ENCODE measurements around the gene NOD1.

NOD1 gene

GRCh38 chr7:30479202-30480120, 877 bp upstream of the NOD1 start:
- TF ChIP-seq, protein P1, sequence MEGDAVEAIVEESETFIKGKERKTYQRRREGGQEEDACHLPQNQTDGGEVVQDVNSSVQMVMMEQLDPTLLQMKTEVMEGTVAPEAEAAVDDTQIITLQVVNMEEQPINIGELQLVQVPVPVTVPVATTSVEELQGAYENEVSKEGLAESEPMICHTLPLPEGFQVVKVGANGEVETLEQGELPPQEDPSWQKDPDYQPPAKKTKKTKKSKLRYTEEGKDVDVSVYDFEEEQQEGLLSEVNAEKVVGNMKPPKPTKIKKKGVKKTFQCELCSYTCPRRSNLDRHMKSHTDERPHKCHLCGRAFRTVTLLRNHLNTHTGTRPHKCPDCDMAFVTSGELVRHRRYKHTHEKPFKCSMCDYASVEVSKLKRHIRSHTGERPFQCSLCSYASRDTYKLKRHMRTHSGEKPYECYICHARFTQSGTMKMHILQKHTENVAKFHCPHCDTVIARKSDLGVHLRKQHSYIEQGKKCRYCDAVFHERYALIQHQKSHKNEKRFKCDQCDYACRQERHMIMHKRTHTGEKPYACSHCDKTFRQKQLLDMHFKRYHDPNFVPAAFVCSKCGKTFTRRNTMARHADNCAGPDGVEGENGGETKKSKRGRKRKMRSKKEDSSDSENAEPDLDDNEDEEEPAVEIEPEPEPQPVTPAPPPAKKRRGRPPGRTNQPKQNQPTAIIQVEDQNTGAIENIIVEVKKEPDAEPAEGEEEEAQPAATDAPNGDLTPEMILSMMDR (conservative IDR thresholded peaks at IDR 0.05), result no peak
- peak overlapping the region; percentile 86 for H3K27ac ChIP-seq

- TF ChIP-seq, protein P1 (conservative IDR thresholded peaks at IDR 0.05), result peak; percentile 17; the same call in 1 of the 2 replicates
- peak overlapping the region; percentile 86 for H3K27ac ChIP-seq
These were observed 2.0 kb downstream of the NOD1 start for GRCh38 chr7:30476459-30477145.

- TF ChIP-seq, protein P1 (conservative IDR thresholded peaks at IDR 0.05), result no peak
- peak overlapping the region; percentile 86; the same call in 1 of the 2 replicates for H3K27ac ChIP-seq
These were observed 3.0 kb downstream of the NOD1 start for GRCh38 chr7:30475580-30475979.

DNA sequence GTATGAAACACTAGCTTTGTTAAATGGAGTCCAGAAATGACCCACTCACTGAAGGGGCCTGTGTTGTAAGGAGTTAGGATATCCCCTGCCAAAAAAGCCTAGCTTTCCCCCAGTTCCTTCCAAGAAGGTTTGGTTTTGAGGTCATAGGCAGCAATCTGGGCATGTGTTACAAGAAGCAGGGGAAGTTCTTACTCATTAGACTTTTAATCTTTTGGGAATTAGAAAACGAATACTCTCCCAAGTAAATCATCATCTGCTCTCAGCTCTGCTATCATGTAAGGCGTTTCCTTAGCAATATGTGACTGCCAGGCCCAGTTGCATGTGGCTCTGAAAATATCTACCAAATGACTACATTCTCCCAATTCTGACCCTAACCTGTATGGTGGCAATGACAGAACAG, 3.7 kb downstream of the NOD1 start:
- no peak overlapping the region for H3K27ac ChIP-seq
- TF ChIP-seq, protein P1 (conservative IDR thresholded peaks at IDR 0.05), result no peak

- H3K27ac ChIP-seq, result no peak overlapping the region
- TF ChIP-seq, protein P1 (conservative IDR thresholded peaks at IDR 0.05), result no peak
These were observed 4.1 kb downstream of the NOD1 start for GRCh38 chr7:30474485-30474884.

GRCh38 chr7:30473903-30474302, 4.7 kb downstream of the NOD1 start:
- H3K27ac ChIP-seq, result no peak overlapping the region

More at GRCh38 chr7:30473903-30474302, 4.7 kb downstream of the NOD1 start:
- TF ChIP-seq, protein P1 (conservative IDR thresholded peaks at IDR 0.05), result no peak

Measured in VCaP (cell line).